NCI-H146 treated with DMSO at 0.1 percent for 48 hours (cell line): ENCODE results near the gene TBC1D25.
A peak's percentile ranks its signal among the peaks of the same experiment; 100 is the strongest.

Experiments
- DNase-seq: peaks from one replicate; lab custom pipeline; 2025; ENCODE audit not compliant: unreplicated experiment; lab: John Stamatoyannopoulos, UW

The TBC1D25 gene

GRCh38 chrX:48539345-48540027 lies at the start of gene TBC1D25:
Gene TBC1D25, plus strand, starts transcription at chrX:48539714. Its CDS starts 84 bp downstream, at chrX:48539798.
- peak; percentile 93 for DNase-seq

DNA sequence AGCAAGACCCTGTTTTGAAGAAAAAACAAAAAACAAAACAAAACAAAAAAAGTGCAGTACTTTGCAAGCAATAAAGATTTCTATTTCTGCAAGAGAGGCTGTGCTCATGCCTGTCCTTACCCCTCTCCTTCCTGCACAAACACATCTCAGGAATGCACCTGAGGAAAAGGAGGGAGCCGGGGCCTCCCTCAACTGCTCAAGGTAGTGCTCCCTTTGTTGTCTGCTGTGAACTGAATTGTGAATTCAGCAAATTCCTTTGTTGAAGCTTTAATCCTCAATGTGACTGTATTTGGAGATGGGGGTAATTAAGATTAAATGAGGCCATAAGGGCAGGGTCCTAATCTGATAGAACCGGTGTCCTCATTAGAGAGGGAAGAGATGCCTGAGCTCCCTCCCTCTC lies 49.6 kb upstream of the TBC1D25 start:
- no peak for DNase-seq

DNA sequence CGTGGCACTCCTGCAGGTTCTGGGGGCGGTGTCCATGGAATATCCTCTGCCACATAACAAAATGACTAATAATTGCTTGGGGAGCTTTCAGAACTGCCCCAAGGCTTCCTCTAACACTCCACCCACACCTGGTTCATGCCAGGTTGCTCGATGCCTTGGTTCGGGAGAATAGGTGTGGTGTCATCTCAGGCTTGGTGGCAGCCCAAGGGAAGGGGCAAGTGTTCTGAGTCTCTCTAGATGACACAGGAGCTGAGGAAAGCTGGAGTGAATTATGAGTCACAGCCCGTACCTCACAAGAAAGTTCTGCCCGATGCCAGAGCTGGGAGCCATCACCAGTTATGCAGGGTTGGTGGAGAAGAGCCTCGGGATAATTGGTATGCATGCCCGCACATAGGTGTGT lies 48.9 kb upstream of the TBC1D25 start:
- no peak for DNase-seq

- no peak for DNase-seq
Measured at GRCh38 chrX:48491809-48492208, 47.7 kb upstream of the TBC1D25 start.

DNA sequence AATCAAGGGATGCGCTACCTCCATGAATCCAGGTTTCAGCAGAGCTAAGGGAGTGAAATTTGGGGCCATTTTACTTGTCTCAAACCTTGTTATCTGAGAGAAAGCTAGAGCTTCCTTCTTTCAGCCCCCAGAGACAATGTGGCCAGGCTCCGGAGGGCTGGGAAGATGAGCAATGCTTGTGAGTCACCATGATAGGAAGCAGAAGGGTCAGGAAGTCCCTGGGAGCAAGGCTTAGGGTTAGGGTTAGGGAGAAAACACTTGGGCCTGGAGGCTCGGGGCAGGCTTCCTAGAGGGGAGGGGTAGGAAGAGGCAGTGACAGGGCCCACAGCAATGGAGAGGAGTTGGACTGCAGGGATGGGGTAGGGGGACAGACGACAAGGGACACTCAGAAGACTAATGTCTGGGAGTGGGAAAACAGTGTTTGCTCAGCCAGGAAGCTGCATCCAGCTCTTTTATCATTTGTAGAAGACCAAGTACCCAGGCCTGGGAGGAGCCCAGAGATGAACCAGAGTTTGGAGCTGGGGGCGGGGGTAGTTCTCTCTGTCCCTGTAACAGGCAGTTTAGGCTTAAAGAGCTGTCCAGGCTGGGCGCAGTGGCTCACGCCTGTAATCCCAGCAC lies 47.1 kb upstream of the TBC1D25 start:
- DNase-seq = no peak

GRCh38 chrX:48493890-48494364 lies 45.6 kb upstream of the TBC1D25 start:
- DNase-seq = no peak

DNA sequence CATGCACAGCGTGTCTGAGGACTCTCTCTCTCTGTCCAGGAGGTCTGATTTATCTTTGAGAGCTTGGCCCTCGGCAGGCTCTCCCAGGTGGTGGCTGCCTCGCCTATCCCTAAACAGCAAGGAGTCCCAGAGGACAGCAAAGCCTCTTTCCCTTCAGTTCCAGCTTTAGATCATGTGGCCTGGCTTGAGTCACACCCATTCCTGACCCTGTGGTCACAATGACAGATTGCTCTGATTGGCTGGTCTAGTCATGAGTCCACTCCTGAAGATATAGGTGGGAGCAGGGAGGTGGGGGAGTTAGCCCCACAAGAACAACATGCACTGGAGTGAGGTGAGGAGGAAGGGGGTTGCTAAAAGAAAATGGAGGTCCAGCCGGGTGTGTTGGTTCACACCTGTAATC lies 42.9 kb upstream of the TBC1D25 start:
- DNase-seq = no peak

- DNase-seq = no peak
Measured at GRCh38 chrX:48497871-48498270, 41.6 kb upstream of the TBC1D25 start.

GRCh38 chrX:48498374-48498809 lies 41.1 kb upstream of the TBC1D25 start:
- DNase-seq = no peak

- DNase-seq = no peak
Measured at GRCh38 chrX:48504261-48504660, 35.3 kb upstream of the TBC1D25 start.

DNA sequence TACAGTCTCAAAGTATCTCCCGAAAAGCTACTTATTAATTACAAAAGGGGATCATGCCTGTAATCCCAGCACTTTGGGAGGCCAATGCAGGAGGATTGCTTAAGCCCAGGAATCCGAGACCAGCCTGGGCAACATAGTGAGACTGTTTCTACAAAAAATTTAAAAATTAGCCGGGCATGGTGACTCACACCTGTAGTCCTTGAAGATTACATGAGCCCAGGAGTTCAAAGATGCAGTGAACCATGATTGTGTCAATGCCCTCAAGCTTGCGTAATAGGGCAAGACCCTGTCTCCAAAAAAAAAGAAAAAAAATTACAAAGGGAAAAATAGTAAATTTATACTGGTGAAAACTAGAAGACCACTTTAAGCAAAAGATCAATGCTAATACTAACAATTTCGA lies 34.0 kb upstream of the TBC1D25 start:
- no peak for DNase-seq

DNA sequence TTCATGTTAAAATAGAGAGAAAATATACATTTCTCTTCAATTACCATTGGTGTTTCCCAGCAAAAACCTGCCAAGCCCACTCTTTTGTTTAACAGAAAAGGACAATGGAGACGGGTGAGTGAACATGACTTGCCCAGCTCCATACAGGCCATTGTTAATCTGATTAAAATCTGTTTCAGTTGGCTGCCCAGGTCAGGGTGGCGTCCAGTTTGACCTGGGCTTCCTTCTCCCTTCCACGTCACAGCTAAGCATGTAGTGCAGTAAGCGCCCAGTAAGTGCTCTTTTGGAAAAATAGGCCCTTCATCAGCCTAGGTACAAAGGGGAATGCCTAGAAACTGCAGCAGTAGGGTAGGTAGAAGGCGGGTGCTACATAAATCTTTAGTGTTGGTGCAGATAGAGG lies 32.3 kb upstream of the TBC1D25 start:
- DNase-seq = no peak

DNA sequence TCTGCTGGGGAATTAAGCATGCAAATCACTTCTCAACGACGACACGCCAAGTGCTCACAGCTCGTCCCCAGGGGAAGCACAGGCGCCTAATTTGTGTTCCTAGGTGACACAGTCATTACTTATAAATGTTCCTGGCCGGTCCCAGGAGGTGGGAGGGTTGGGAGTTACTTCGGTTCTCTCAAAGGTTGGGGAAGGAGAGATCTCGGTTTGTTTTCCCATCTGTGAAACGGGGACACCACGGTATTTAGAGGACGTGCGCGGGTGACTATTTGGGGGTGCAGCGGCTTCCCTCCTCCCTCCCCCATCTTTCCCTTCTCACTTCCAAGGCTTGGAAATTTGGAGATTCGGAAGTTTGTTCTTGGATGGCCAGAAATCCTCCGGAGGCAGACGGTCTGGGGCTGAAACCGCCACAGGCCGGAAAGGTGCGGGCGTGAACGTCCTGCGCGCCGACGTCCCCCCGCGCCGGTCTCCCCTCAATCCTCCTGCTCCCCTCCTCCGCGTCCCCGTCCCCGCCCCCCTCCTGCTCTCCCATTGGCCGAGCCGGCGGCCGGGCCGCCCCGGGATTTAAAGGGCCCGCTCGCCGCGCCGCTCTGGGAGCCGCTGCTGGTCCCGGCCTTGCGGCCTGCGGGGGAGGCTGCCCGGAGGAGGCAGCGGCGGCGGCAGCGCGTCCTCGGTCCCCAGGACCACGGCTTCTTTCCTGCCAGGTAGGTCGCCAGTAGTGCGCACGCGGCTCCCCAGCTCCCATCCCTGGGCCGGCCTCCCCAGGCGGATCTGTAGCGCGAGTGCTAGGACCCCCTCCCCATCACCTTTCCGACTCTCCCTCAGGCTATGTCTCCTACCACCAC lies 30.9 kb upstream of the TBC1D25 start, which contains the start of gene PORCN:
PORCN (plus strand) TSS at position 593 of the 845 bp plus-strand sequence. CDS start 829 bp downstream, outside the sequence.
- DNase-seq = peak; percentile 39

DNA sequence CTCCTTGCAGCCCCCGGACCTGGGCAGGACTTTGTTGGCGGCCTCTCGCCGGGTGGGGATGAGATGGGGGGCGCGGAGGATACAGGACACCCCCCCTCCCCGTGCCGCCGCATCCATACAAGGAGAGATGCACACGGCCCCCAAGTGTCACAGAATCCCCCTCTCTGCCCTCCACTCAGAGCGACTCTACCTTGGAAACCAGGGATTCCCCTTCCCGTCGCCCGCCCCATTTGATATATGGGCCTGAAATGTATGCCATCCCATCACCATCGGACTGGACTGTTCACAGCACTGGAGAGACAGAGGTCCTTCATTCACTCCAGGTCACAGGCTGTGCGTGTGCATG lies 30.3 kb upstream of the TBC1D25 start:
- no peak for DNase-seq

GRCh38 chrX:48509619-48510018 lies 29.9 kb upstream of the TBC1D25 start:
- no peak for DNase-seq

DNA sequence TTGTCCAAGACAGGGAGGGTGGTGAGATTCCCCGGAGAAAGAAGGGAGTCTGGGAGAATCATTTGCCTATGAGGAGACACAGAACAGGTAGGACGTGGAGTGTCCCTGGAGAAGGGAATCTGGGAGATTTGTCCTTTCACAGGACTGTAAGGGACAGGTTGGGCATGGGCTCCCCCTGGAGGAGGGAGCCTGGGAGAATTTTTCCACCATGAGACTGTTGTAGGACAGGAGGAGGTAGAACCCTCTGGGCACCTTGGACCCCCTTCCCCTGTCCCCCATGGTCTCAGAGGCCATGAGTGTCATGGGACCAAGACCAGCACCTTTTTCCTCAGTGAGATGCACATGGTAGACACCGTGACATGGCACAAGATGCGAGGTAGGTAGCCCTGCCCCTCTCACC lies 28.0 kb upstream of the TBC1D25 start:
- no peak for DNase-seq

DNA sequence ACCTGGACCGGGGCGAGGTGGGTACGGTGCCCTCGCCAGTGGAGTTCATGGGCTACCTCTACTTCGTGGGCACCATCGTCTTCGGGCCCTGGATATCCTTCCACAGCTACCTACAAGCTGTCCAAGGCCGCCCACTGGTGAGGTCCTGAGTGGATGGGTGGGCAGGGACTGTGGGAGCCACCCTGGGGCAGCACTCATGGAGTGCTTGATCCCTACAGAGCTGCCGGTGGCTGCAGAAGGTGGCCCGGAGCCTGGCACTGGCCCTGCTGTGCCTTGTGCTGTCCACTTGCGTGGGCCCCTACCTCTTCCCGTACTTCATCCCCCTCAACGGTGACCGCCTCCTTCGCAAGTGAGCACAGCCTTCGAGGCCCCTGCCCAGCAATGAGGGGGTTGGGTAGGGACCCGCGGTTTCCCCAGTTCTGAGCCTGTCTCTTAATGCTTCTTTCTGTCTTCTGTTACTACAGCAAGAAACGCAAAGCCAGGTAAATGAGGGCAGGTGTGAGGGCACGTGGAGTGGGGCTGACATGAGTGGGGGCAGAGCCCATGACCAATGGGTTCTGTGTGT lies 27.1 kb upstream of the TBC1D25 start:
- DNase-seq = no peak

- DNase-seq = no peak
Measured at GRCh38 chrX:48513670-48514069, 25.8 kb upstream of the TBC1D25 start.

GRCh38 chrX:48514126-48514806 lies 25.2 kb upstream of the TBC1D25 start:
- no peak for DNase-seq

GRCh38 chrX:48514868-48515460 lies 24.6 kb upstream of the TBC1D25 start:
- no peak for DNase-seq
